GM18507 (cell line): ENCODE data around the gene RPTOR.
"Not testable (repeated sequence)": the region's sequence is repeated elsewhere in the genome, so short reads cannot be mapped to it uniquely, and the experiment has no call there.

ENCODE experiments used
- DNase-seq: peaks from one replicate; pipeline ENCODE4 v3.0.0; 2011; ENCODE audit warnings: low read depth; ENCODE audit not compliant: insufficient read length; ENCODE audit errors: extremely low spot score
- FAIRE-seq: peaks from 2 replicates; lab custom pipeline; 2011; peaks lifted over from hg19 to GRCh38; lab: Jason Lieb, UNC

RPTOR gene

GRCh38 chr17:80796430-80796861 is 251.8 kb downstream of the RPTOR start:
- no peak for DNase-seq
- no peak for FAIRE-seq

- not testable (repeated sequence) for FAIRE-seq, DNase-seq
These were observed 252.6 kb downstream of the RPTOR start for GRCh38 chr17:80797222-80797621.

GRCh38 chr17:80797741-80798594 is 253.3 kb downstream of the RPTOR start:
- FAIRE-seq, result no peak
- DNase-seq, result no peak

DNA sequence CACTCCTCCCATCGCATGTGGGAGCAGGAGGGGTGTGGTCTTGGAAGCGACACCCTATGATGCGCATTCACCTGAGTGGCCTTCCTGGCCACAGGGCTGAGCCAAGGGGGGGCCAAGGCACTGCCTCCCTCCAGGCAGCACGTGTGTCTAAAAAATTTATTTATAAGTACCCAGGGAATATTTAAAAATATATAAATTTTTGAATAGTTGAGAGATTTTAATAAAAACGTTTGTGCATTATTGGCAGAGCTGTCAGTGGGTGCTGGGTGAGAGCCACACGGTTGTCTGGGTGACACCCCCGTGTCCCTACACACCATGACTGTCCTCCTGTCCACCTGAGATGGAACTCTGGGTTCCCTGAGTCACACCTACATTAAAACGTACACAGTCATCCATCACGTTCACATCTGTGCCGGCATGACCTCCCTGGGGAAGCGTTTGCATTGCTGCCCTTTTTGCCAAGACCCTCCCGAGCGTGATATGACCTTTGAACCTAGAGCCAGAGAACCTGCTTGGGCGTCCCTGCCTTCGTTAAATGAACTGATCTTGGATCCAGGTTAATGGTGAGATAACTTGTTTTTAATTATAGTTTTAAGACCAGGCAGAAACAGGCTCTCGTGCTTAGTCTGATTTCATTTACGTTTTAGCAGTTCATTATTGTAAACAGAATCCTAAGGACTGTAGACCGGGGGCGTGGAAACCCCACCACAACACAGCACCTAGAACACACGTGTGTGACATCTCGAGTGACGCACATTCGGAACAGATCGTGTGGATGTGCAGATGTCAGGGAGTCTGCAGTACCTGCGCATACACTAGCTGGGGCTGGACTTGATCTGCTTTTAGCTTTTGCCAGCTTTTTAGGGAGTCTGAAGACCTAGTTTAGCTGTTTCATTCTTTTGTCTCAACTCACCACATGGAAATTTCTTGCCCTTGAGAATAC is 254.2 kb downstream of the RPTOR start:
- no peak for DNase-seq
- FAIRE-seq, result no peak

- DNase-seq (no peak), FAIRE-seq (no peak)
These were observed 255.2 kb downstream of the RPTOR start for GRCh38 chr17:80799538-80800480.

GRCh38 chr17:80800481-80801391 is 256.1 kb downstream of the RPTOR start:
- DNase-seq (no peak), FAIRE-seq (no peak)

- DNase-seq (no peak), FAIRE-seq (no peak)
These were observed 258.2 kb downstream of the RPTOR start for GRCh38 chr17:80802626-80803450.

DNA sequence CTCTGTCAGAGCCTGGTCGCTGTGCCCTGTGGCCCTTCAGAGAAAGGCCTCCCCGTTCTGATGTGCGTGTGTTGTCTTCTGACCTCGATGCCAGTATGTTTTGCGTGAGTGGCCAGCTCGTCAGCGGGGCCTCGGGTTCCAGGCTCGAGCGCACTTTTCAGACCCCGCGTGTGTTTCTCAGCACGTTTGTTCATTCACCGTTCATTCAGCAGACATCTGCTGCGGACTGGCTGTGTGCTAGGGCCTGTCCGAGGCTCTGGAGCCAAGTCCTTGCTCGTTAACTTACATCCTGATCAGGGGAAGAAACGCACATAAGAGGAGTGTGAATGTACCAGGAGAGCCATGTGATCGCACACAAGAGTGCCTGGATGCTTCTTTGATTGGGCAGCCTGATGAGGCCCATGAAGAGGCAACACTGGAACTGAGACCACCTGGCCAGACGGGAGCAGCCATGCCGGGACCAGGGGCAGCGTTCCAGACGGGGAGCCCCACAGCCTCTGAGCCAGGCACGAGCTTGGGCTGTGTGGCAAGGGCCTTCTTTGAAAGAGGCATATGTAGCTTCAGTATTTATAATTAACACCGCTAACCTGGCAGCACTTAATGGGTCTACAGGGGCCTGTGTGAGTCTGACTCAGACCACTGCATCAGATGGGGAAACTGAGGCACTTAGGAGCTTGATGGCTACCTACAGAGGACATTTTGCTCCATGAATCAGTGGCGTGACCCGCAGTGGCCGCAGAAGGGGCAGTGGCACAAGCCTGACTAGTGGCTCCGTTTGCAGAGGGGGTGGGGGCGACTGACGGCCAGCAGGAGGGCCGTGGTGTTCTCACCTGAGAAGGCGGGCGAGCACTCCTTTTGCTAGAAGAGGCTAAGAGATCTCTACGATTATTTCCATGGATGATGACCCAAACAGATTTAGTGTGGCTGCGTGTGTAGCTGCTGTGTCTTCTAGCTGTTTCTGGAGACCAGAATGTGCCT is 259.1 kb downstream of the RPTOR start:
- no peak for DNase-seq
- FAIRE-seq, result no peak

GRCh38 chr17:80804466-80804865 is 259.8 kb downstream of the RPTOR start:
- FAIRE-seq, result no peak
- no peak for DNase-seq

DNA sequence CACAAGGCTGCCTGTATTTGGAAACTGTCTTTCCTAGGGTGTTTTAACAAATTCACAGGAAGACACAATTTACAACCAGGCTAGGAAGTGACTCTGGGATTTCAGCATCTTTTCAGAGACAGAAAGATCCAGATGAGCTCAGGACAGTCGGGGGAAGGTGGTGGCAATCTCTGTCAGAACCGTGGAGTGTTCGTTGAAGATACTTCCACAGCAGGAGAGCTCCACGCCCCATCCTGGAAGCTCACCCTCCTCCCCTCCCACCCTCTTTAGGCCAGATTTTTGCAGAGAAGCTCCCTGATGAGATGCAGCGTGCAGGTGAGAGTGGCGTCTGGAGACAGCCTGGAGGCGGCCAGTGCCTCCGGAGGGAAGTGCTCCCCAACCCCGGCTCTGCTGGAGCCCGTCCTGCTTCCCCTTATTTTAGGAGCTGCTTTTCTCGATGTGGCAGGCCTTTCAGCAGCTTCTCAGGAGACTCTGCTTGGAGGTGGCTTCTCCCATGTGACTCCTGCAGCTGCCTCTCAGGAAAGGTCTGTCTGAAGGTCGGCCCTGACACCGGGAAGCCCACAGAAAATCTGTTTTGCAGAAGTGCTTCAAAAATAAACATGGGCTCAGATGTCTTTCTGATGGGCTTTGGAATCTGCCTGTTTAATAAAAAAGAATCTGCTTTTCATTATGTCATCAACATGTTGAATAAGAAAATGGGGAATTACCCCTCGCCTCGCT is 260.6 kb downstream of the RPTOR start:
- FAIRE-seq (no peak), DNase-seq (no peak)

DNA sequence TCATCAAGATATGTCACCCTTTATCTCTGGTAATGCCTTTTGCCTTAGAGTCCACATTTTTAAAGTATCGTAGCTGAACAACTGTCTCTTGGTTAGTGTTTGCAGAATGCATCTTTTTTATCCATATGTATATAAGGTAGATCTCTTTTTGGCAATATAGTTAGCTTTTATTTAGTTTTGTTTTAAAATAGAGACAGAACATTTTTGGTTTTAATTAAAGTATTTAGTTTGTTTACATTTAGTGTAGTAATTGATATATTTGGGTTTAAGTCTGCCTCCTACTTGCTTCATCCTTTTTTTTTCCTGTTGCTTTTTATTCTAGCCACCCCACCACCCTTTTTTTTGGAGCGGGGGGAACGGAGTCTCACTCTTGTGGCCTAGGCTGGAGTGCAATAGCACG is 262.4 kb downstream of the RPTOR start:
- DNase-seq (no peak), FAIRE-seq (no peak)

- FAIRE-seq, result no peak
- DNase-seq, result no peak
These were observed 263.2 kb downstream of the RPTOR start for GRCh38 chr17:80807882-80808281.

GRCh38 chr17:80811181-80812105 is 266.8 kb downstream of the RPTOR start:
- no peak for FAIRE-seq
- DNase-seq, result no peak

GRCh38 chr17:80812362-80813088 is 267.9 kb downstream of the RPTOR start:
- no peak for DNase-seq
- no peak for FAIRE-seq
